Astrocyte (in vitro differentiated cells and primary cell): Measurements from ENCODE around the gene PTPRN2. TPM values are rescaled to one million over a fixed set of nuclear protein-coding genes. Genes with fewer than 3 reads are reported as not detected.

Experiments used
- DNase-seq: peaks from one replicate; pipeline ENCODE4 v3.0.0-alpha.2; 2010; ENCODE audit warnings: low read depth
- FAIRE-seq: peaks from 2 replicates; lab custom pipeline; 2011; peaks lifted over from hg19 to GRCh38; lab: Jason Lieb, UNC
- H2AFZ ChIP-seq: 2 replicates; pipeline ENCODE4 v1.6.0; 2012; ENCODE audit warnings: low read depth, low read length, inconsistent platforms
- H3K27ac ChIP-seq: 2 replicates; pipeline ENCODE4 v1.5.1; 2011; ENCODE audit warnings: low read depth, low read length, inconsistent platforms
- H3K27me3 ChIP-seq: 2 replicates; pipeline ENCODE4 v1.6.0; 2011; ENCODE audit warnings: low read length, inconsistent platforms; ENCODE audit not compliant: insufficient read depth
- H3K36me3 ChIP-seq: 2 replicates; pipeline ENCODE4 v1.5.1; 2011; ENCODE audit warnings: low read length, inconsistent platforms; ENCODE audit not compliant: insufficient read depth
- H3K4me1 ChIP-seq: 2 replicates; pipeline ENCODE4 v1.5.1; 2011; ENCODE audit warnings: low read length, inconsistent platforms; ENCODE audit not compliant: insufficient read depth
- H3K4me2 ChIP-seq: 2 replicates; pipeline ENCODE4 v1.6.0; 2012; ENCODE audit warnings: low read length, inconsistent platforms
- H3K4me3 ChIP-seq: 2 replicates; pipeline ENCODE4 v1.5.1; 2011; ENCODE audit warnings: low read depth, mild to moderate bottlenecking, low read length, inconsistent platforms; ENCODE audit not compliant: insufficient read depth
- H3K79me2 ChIP-seq: 2 replicates; pipeline ENCODE4 v1.6.0; 2012; ENCODE audit warnings: mild to moderate bottlenecking, low read length, inconsistent platforms; ENCODE audit not compliant: insufficient read depth
- H3K9ac ChIP-seq: 2 replicates; pipeline ENCODE4 v1.6.0; 2012; ENCODE audit warnings: mild to moderate bottlenecking, low read length, inconsistent platforms
- H3K9me3 ChIP-seq: 2 replicates; pipeline ENCODE4 v1.5.1; 2012; ENCODE audit warnings: low read depth, mild to moderate bottlenecking, low read length, inconsistent platforms; ENCODE audit not compliant: insufficient read depth
- H4K20me1 ChIP-seq: 2 replicates; pipeline ENCODE4 v1.6.0; 2012; ENCODE audit warnings: low read length, inconsistent platforms; ENCODE audit not compliant: insufficient read depth
- H3K27ac Mint-ChIP-seq: one replicate; pipeline ENCODE4 v1.8.0; 2021; ENCODE audit warnings: mild to moderate bottlenecking, mixed read lengths; ENCODE audit not compliant: unreplicated experiment
- H3K27me3 Mint-ChIP-seq: one replicate; pipeline ENCODE4 v1.8.0; 2021; ENCODE audit warnings: low read depth, mixed read lengths; ENCODE audit not compliant: unreplicated experiment
- H3K36me3 Mint-ChIP-seq: one replicate; pipeline ENCODE4 v1.8.0; 2021; ENCODE audit warnings: low read depth, mixed read lengths; ENCODE audit not compliant: unreplicated experiment
- H3K4me1 Mint-ChIP-seq: one replicate; pipeline ENCODE4 v1.8.0; 2021; ENCODE audit warnings: low read depth, mixed read lengths; ENCODE audit not compliant: unreplicated experiment
- H3K4me3 Mint-ChIP-seq: one replicate; pipeline ENCODE4 v1.8.0; 2021; ENCODE audit warnings: mild to moderate bottlenecking, moderate library complexity, mixed read lengths; ENCODE audit not compliant: unreplicated experiment
- H3K9me3 Mint-ChIP-seq: one replicate; pipeline ENCODE4 v1.8.0; 2021; ENCODE audit warnings: mild to moderate bottlenecking, mixed read lengths; ENCODE audit not compliant: unreplicated experiment
- CTCF ChIP-seq: IDR thresholded peaks from 2 replicates; pipeline ENCODE4 v1.5.1; 2011; ENCODE audit warnings: low read depth, mild to moderate bottlenecking, inconsistent platforms, low read length, moderate library complexity; ENCODE audit not compliant: insufficient read depth
- EZH2 ChIP-seq: IDR thresholded peaks from 2 replicates; pipeline ENCODE4 v1.6.1; 2012; ENCODE audit warnings: mild to moderate bottlenecking, low read length, inconsistent platforms; ENCODE audit not compliant: insufficient read depth
- total RNA-seq: library from RNA; stranded (reverse); gene quantifications from 2 replicates; pipeline ENCODE4 v1.2.1, GENCODE V29; 2021

PTPRN2 gene
- total RNA-seq, 1 donor from 2014 or later = 0.09 TPM

DNA sequence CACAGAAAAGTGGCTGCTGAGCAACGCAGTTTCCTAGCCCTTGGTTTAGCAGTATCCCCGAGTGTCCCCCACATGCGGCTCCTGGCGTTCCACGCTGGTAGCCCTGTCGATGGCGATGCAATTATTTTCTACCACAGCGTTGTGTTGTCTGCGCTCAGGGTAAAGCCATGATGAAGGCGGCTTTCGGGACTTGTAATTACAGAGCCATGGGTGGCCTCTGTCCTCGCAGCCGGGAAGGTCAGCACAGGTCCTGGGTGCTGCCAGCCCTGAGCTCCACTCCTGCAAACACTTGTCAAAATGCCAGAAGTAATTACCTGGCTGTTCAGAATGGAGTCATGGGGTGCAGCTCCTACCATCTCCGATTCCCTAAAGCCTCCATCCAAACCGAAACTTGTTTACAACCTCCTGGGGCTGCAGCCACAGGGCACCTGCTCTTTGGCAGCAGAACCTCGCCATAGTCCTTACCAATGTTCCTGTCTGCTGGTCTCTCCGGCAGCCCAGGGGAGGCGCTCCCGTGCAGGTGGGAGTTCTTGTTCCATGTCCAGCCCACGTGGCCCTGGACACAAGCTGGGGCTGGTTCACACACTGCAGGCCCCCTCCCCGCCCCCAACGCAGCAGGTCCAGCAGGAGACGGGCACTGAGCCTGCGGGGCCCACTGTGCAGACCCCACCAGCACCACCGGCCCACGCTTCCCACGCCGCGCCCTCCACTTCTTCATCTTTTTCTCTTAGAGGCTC lies 512.6 kb downstream of the PTPRN2 start:
- Histone ChIP-seq H3K4me1 (no peaks in the 10 kb centered on the region), H4K20me1 (no peaks in the 10 kb centered on the region), H3K36me3 (no peaks in the 10 kb centered on the region), H3K4me3 (no peak overlapping the region), H2AFZ (no peak overlapping the region), H3K4me2 (no peak overlapping the region), H3K27ac (no peak overlapping the region), H3K79me2 (no peaks in the 10 kb centered on the region), H3K9me3 (peaks cover 6% of the 10 kb centered on the region), H3K27me3 (no peaks in the 10 kb centered on the region), H3K9ac (no peak overlapping the region)
- FAIRE-seq (no peak), DNase-seq (no peak)
- H3K36me3 Mint-ChIP-seq = no peaks in the 10 kb centered on the region
- no peaks in the 10 kb centered on the region for H3K27me3 Mint-ChIP-seq
- H3K9me3 Mint-ChIP-seq = peaks cover 13% of the 10 kb centered on the region
- TF ChIP-seq CTCF (no peak), EZH2 (no peak)
- H3K4me1 Mint-ChIP-seq = no peaks in the 10 kb centered on the region
- no peak overlapping the region for H3K27ac Mint-ChIP-seq
- H3K4me3 Mint-ChIP-seq = no peak overlapping the region

DNA sequence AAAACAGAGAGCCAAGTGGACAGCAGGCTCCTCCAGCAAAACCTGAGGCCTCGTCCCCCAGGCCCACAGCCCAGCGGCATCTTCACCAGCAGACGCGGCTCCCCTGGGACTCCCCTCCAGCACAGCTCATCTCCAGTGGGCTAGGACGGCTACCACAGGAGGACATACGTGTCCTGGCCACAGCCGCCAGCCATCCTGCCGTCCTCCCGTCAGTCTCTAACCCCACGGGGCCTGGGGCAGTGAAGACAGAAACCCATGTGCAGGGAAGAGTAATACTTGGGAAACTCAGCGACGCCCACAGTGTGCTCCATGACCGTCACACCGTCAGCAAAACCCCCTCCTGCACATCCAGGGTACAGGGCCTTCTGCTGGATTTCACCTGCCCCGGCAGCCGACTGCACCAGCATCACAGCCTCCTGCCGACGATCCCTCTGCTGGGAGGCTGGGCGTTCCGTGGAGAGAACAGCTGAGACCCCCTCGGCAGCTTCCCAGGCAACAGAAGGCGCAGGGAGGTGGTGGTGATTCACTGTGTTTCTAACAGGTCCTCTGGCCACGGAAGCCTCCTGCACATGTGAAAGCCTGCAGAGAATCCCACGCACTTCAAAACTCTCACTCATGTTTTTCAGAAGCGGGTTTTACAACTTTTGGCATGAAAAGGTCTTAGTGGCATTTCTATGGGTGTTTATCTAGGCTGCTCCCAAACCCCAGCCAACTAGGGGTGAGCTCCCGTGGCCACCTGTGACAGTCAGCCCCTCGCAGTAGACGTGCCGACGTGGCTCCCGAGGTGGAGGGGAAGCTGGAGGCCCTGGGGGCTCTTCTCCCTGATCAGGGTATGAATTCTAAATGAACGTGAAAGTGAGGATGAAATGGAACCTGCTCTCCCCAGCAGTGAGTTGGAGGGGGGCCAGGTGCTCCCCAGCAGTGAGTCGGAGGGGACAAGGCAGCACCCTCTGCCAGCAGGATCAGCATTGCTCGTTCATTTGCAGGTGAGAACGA lies 513.5 kb downstream of the PTPRN2 start:
- Mint-ChIP-seq H3K4me3 (no peak overlapping the region), H3K36me3 (no peaks in the 10 kb centered on the region), H3K27ac (no peak overlapping the region), H3K9me3 (peaks cover 21% of the 10 kb centered on the region), H3K4me1 (no peaks in the 10 kb centered on the region), H3K27me3 (no peaks in the 10 kb centered on the region)
- FAIRE-seq (no peak), DNase-seq (no peak)
- Histone ChIP-seq H3K27ac (no peak overlapping the region), H4K20me1 (no peaks in the 10 kb centered on the region), H3K36me3 (no peaks in the 10 kb centered on the region), H3K9ac (no peak overlapping the region), H3K4me2 (no peak overlapping the region), H3K9me3 (peaks cover 11% of the 10 kb centered on the region), H3K27me3 (no peaks in the 10 kb centered on the region), H3K79me2 (no peaks in the 10 kb centered on the region), H2AFZ (no peak overlapping the region), H3K4me3 (no peak overlapping the region), H3K4me1 (no peaks in the 10 kb centered on the region)
- no peak for TF ChIP-seq CTCF
- no peak for TF ChIP-seq EZH2
